HG02884 (cell line): ENCODE measurements around the gene SYPL1.

Experiments
- ATAC-seq: cut with Tn5 transposase; IDR thresholded peaks from one replicate; pipeline ENCODE4 v1.9.1; 2021; ENCODE audit warnings: mild to moderate bottlenecking, moderate library complexity; ENCODE audit not compliant: unreplicated experiment

Gene SYPL1

GRCh38 chr7:106122713-106123112, 10.6 kb upstream of the SYPL1 start:
- no peak for ATAC-seq

GRCh38 chr7:106121189-106121810, 9.2 kb upstream of the SYPL1 start:
- ATAC-seq = no peak

- no peak for ATAC-seq
These were observed 8.4 kb upstream of the SYPL1 start for GRCh38 chr7:106120500-106120899.

- no peak for ATAC-seq
These were observed 7.6 kb upstream of the SYPL1 start for GRCh38 chr7:106119719-106120118.

GRCh38 chr7:106117786-106118544, 5.9 kb upstream of the SYPL1 start:
- no peak for ATAC-seq

- no peak for ATAC-seq
These were observed 4.1 kb upstream of the SYPL1 start for GRCh38 chr7:106116161-106116704.

GRCh38 chr7:106114716-106115383, 2.7 kb upstream of the SYPL1 start:
- no peak for ATAC-seq

GRCh38 chr7:106112972-106113421, 885 bp upstream of the SYPL1 start:
- ATAC-seq = no peak

GRCh38 chr7:106111655-106112117, 426 bp downstream of the SYPL1 start:
- peak; percentile 24 for ATAC-seq

GRCh38 chr7:106110885-106111654, 1.0 kb downstream of the SYPL1 start:
- no peak for ATAC-seq

GRCh38 chr7:106110238-106110560, 1.9 kb downstream of the SYPL1 start:
- ATAC-seq = no peak

- ATAC-seq = no peak
These were observed 2.4 kb downstream of the SYPL1 start for GRCh38 chr7:106109521-106110237.

GRCh38 chr7:106108991-106109390, 3.1 kb downstream of the SYPL1 start:
- no peak for ATAC-seq

- no peak for ATAC-seq
These were observed 7.3 kb downstream of the SYPL1 start for GRCh38 chr7:106104721-106105260.

GRCh38 chr7:106102387-106102966, 9.6 kb downstream of the SYPL1 start:
- no peak for ATAC-seq

- no peak for ATAC-seq
These were observed 10.4 kb downstream of the SYPL1 start for GRCh38 chr7:106101726-106102125.

GRCh38 chr7:106100863-106101629, 11.1 kb downstream of the SYPL1 start:
- no peak for ATAC-seq

- no peak for ATAC-seq
These were observed 12.6 kb downstream of the SYPL1 start for GRCh38 chr7:106099539-106099938.

GRCh38 chr7:106098889-106099288, 13.2 kb downstream of the SYPL1 start:
- ATAC-seq = no peak
